NCI-H146 treated with DMSO at 0.1 percent for 48 hours (cell line): ENCODE measurements around the gene PCDH18.

ENCODE experiments used
- DNase-seq: peaks from one replicate; lab custom pipeline; 2025; ENCODE audit not compliant: unreplicated experiment; lab: John Stamatoyannopoulos, UW

PCDH18 gene

DNA sequence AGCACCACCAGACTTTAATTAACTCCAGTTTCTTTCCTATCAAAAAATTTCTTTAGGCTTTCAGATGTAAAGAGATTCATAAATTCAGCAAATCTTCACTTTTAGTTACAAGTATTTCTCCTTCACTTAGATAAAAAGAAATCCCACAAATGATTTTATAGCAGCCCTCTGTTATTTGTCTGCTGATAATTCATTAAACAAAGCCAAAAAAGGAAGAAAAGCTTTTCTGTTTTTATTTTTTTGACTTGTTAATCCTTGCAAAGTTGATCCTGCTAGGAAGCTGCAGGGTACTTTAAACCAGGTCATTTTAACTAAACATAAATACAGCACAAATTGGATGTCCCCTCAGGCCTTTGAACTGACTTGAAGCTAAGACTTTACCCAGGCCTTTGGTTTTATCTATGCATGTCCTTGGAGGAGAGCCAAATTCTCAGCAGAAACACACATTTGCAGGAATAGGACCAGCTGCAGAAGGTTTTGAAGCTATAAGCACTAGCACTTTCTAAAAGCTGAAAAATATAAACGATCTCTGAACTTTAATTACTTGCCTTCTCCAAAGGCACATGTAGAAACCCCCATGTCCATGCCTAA is 57.5 kb downstream of the PCDH18 start:
- no peak for DNase-seq

DNA sequence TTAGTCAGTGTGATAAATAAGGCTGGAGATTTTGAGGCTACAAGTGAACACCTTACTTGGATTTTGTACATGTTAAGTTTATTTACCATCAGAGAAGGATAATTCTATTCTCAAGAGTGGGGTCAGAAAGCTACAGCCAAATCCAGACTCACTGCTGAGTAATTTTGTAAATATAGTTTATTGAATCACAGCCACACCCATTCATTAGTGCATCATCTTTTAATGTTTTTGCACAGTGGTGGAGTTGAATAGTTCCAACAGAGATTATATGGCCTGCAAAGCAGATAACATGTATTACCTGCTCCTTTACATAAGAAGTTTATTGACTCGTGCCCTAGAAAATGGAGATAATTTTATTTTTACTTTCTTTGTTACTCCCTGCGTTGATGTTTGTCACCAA is 60.4 kb downstream of the PCDH18 start:
- DNase-seq: no peak

DNA sequence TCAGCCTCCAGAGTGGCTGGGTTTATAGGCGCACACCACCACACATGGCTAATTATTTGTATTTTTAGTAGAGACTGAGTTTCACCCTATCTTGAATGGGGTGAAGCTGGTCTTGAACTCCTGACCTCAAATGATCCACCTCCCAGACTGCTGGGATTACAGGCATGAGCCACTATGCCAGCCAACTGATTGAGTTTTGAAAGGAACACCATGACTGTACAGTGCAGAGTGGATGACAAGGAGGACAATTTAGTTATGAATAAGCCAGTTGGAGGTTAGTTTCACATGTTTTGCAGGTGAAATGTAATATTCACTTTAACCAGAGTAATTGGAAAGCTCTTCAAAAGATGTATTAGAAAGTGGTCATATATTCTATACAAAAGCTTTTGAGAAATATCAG is 60.8 kb downstream of the PCDH18 start:
- DNase-seq: no peak

DNA sequence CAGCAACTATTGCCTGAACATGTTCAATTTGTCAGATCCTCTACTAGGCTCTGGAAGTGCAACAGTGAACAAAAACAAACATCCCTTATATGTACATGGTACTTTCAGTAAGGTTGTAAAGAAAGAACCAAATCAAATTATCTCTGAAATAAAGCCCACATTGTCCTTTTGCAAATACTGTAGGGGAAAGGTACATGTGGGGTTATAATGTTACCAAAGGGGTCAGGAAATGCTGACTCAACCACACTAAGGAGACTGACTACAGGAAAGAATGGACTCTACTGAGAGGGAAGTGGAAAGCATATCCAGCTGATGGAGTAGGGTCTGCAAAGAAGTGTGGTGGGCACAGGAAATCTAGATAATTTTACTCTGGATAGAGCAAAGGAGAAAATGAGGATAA is 61.5 kb downstream of the PCDH18 start:
- DNase-seq: peak; percentile 0
